Astrocyte (in vitro differentiated cells and primary cell): ENCODE data around the gene DUS4L. TPM values are rescaled to one million over a fixed set of nuclear protein-coding genes. Genes with fewer than 3 reads are reported as not detected.

Experiments
- DNase-seq: peaks from one replicate; pipeline ENCODE4 v3.0.0-alpha.2; 2010; ENCODE audit warnings: low read depth
- FAIRE-seq: peaks from 2 replicates; lab custom pipeline; 2011; peaks lifted over from hg19 to GRCh38; lab: Jason Lieb, UNC
- H2AFZ ChIP-seq: 2 replicates; pipeline ENCODE4 v1.6.0; 2012; ENCODE audit warnings: low read depth, low read length, inconsistent platforms
- H3K27ac ChIP-seq: 2 replicates; pipeline ENCODE4 v1.5.1; 2011; ENCODE audit warnings: low read depth, low read length, inconsistent platforms
- H3K27me3 ChIP-seq: 2 replicates; pipeline ENCODE4 v1.6.0; 2011; ENCODE audit warnings: low read length, inconsistent platforms; ENCODE audit not compliant: insufficient read depth
- H3K36me3 ChIP-seq: 2 replicates; pipeline ENCODE4 v1.5.1; 2011; ENCODE audit warnings: low read length, inconsistent platforms; ENCODE audit not compliant: insufficient read depth
- H3K4me1 ChIP-seq: 2 replicates; pipeline ENCODE4 v1.5.1; 2011; ENCODE audit warnings: low read length, inconsistent platforms; ENCODE audit not compliant: insufficient read depth
- H3K4me2 ChIP-seq: 2 replicates; pipeline ENCODE4 v1.6.0; 2012; ENCODE audit warnings: low read length, inconsistent platforms
- H3K4me3 ChIP-seq: 2 replicates; pipeline ENCODE4 v1.5.1; 2011; ENCODE audit warnings: low read depth, mild to moderate bottlenecking, low read length, inconsistent platforms; ENCODE audit not compliant: insufficient read depth
- H3K79me2 ChIP-seq: 2 replicates; pipeline ENCODE4 v1.6.0; 2012; ENCODE audit warnings: mild to moderate bottlenecking, low read length, inconsistent platforms; ENCODE audit not compliant: insufficient read depth
- H3K9ac ChIP-seq: 2 replicates; pipeline ENCODE4 v1.6.0; 2012; ENCODE audit warnings: mild to moderate bottlenecking, low read length, inconsistent platforms
- H3K9me3 ChIP-seq: 2 replicates; pipeline ENCODE4 v1.5.1; 2012; ENCODE audit warnings: low read depth, mild to moderate bottlenecking, low read length, inconsistent platforms; ENCODE audit not compliant: insufficient read depth
- H4K20me1 ChIP-seq: 2 replicates; pipeline ENCODE4 v1.6.0; 2012; ENCODE audit warnings: low read length, inconsistent platforms; ENCODE audit not compliant: insufficient read depth
- H3K27ac Mint-ChIP-seq: one replicate; pipeline ENCODE4 v1.8.0; 2021; ENCODE audit warnings: mild to moderate bottlenecking, mixed read lengths; ENCODE audit not compliant: unreplicated experiment
- H3K27me3 Mint-ChIP-seq: one replicate; pipeline ENCODE4 v1.8.0; 2021; ENCODE audit warnings: low read depth, mixed read lengths; ENCODE audit not compliant: unreplicated experiment
- H3K36me3 Mint-ChIP-seq: one replicate; pipeline ENCODE4 v1.8.0; 2021; ENCODE audit warnings: low read depth, mixed read lengths; ENCODE audit not compliant: unreplicated experiment
- H3K4me1 Mint-ChIP-seq: one replicate; pipeline ENCODE4 v1.8.0; 2021; ENCODE audit warnings: low read depth, mixed read lengths; ENCODE audit not compliant: unreplicated experiment
- H3K4me3 Mint-ChIP-seq: one replicate; pipeline ENCODE4 v1.8.0; 2021; ENCODE audit warnings: mild to moderate bottlenecking, moderate library complexity, mixed read lengths; ENCODE audit not compliant: unreplicated experiment
- H3K9me3 Mint-ChIP-seq: one replicate; pipeline ENCODE4 v1.8.0; 2021; ENCODE audit warnings: mild to moderate bottlenecking, mixed read lengths; ENCODE audit not compliant: unreplicated experiment
- CTCF ChIP-seq: IDR thresholded peaks from 2 replicates; pipeline ENCODE4 v1.5.1; 2011; ENCODE audit warnings: low read depth, mild to moderate bottlenecking, inconsistent platforms, low read length, moderate library complexity; ENCODE audit not compliant: insufficient read depth
- EZH2 ChIP-seq: IDR thresholded peaks from 2 replicates; pipeline ENCODE4 v1.6.1; 2012; ENCODE audit warnings: mild to moderate bottlenecking, low read length, inconsistent platforms; ENCODE audit not compliant: insufficient read depth
- total RNA-seq: library from RNA; stranded (reverse); gene quantifications from 2 replicates; pipeline ENCODE4 v1.2.1, GENCODE V29; 2021

Gene DUS4L
- total RNA-seq, 1 donor from 2014 or later = 6.3 TPM

GRCh38 chr7:107538001-107538400 lies 25.8 kb upstream of the DUS4L start:
- peaks cover 6% of the 10 kb centered on the region for H3K36me3 ChIP-seq
- no peak overlapping the region for H3K27ac Mint-ChIP-seq

GRCh38 chr7:107543338-107543993 lies 20.3 kb upstream of the DUS4L start:
- TF ChIP-seq EZH2 (no peak), CTCF (no peak)
- Histone ChIP-seq H3K9ac (no peak overlapping the region), H4K20me1 (peaks cover 20% of the 10 kb centered on the region), H2AFZ (no peak overlapping the region), H3K36me3 (peaks cover 23% of the 10 kb centered on the region), H3K27ac (no peak overlapping the region), H3K4me3 (no peak overlapping the region), H3K79me2 (peaks cover 20% of the 10 kb centered on the region), H3K4me1 (no peaks in the 10 kb centered on the region), H3K4me2 (no peak overlapping the region), H3K9me3 (no peaks in the 10 kb centered on the region), H3K27me3 (no peaks in the 10 kb centered on the region)
- Mint-ChIP-seq H3K27me3 (no peaks in the 10 kb centered on the region), H3K36me3 (peaks cover 30% of the 10 kb centered on the region), H3K4me1 (no peaks in the 10 kb centered on the region), H3K4me3 (no peak overlapping the region), H3K27ac (no peak overlapping the region), H3K9me3 (peaks cover 8% of the 10 kb centered on the region)
- DNase-seq (no peak), FAIRE-seq (no peak)

More at GRCh38 chr7:107538001-107538400, 25.8 kb upstream of the DUS4L start:
- Mint-ChIP-seq H3K36me3 (peaks cover 31% of the 10 kb centered on the region), H3K27me3 (no peaks in the 10 kb centered on the region), H3K9me3 (peaks cover 15% of the 10 kb centered on the region), H3K4me3 (no peak overlapping the region), H3K4me1 (no peaks in the 10 kb centered on the region)
- no peak overlapping the region for H3K4me2 ChIP-seq
- FAIRE-seq = no peak
- no peaks in the 10 kb centered on the region for H3K4me1 ChIP-seq
- H2AFZ ChIP-seq = no peak overlapping the region
- TF ChIP-seq EZH2 (no peak), CTCF (no peak)
- no peak overlapping the region for H3K27ac ChIP-seq
- DNase-seq = no peak
- H4K20me1 ChIP-seq = peaks cover 3% of the 10 kb centered on the region
- H3K9ac ChIP-seq = no peak overlapping the region
- peaks cover 11% of the 10 kb centered on the region for H3K79me2 ChIP-seq
- no peak overlapping the region for H3K4me3 ChIP-seq
- H3K27me3 ChIP-seq = no peaks in the 10 kb centered on the region
- no peaks in the 10 kb centered on the region for H3K9me3 ChIP-seq
